Testis (tissue), 2 donors: ENCODE data around the gene BHLHA9.

Experiments used
- POLR2A ChIP-seq: fragments of 450-650 bp; IDR thresholded peaks from one replicate; pipeline ENCODE4 v1.6.1; 2017; ENCODE audit warnings: antibody characterized with exemption, mild to moderate bottlenecking, moderate library complexity
- TF ChIP-seq, protein P1 (sequence below), 3 experiments: fragments of 450-650 bp in 2 of 3; fragments of 200-600 bp in 1 of 3; sonication (generic) in 1 of 3; IDR thresholded peaks; one replicate each; pipeline ENCODE4 v1.5.1; 2016 to 2019; ENCODE audit warnings: antibody characterized with exemption in 3 of 3, mild to moderate bottlenecking in 2 of 3, moderate library complexity in 1 of 3

- TF ChIP-seq POLR2A = no peak
- TF ChIP-seq, protein P1, sequence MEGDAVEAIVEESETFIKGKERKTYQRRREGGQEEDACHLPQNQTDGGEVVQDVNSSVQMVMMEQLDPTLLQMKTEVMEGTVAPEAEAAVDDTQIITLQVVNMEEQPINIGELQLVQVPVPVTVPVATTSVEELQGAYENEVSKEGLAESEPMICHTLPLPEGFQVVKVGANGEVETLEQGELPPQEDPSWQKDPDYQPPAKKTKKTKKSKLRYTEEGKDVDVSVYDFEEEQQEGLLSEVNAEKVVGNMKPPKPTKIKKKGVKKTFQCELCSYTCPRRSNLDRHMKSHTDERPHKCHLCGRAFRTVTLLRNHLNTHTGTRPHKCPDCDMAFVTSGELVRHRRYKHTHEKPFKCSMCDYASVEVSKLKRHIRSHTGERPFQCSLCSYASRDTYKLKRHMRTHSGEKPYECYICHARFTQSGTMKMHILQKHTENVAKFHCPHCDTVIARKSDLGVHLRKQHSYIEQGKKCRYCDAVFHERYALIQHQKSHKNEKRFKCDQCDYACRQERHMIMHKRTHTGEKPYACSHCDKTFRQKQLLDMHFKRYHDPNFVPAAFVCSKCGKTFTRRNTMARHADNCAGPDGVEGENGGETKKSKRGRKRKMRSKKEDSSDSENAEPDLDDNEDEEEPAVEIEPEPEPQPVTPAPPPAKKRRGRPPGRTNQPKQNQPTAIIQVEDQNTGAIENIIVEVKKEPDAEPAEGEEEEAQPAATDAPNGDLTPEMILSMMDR (IDR thresholded peaks at IDR 0.05) = no peak
Measured at GRCh38 chr17:1290676-1291075, 20.4 kb downstream of the BHLHA9 start.
